Thyroid gland (tissue), 4 donors: Measurements from ENCODE around the gene PTP4A2. TPM values are rescaled to one million over a fixed set of nuclear protein-coding genes. Genes with fewer than 3 reads are reported as not detected.
A peak's percentile ranks its signal among the peaks of the same experiment; 100 is the strongest.

Experiments used
- DNase-seq, 2 donors: peaks; one replicate each; pipeline ENCODE4 v3.0.0-alpha.2; 2019
- H3K27ac ChIP-seq, 3 donors: fragments of 200-600 bp; sonication (generic); 1 replicate in 2 of 3; 2 replicates in 1 of 3; pipeline ENCODE4 v1.5.1; 2016 to 2019; ENCODE audit warnings: mild to moderate bottlenecking in 1 of 3, moderate library complexity in 1 of 3
- H3K27me3 ChIP-seq: fragments of 200-600 bp; sonication (generic); one replicate; pipeline ENCODE4 v1.5.1; 2019
- H3K36me3 ChIP-seq, 2 donors: fragments of 200-600 bp; sonication (generic); one replicate each; pipeline ENCODE4 v1.5.1; 2016 to 2019
- H3K4me1 ChIP-seq, 2 donors: fragments of 200-600 bp; sonication (generic); one replicate each; pipeline ENCODE4 v1.5.1; 2017 to 2019
- H3K4me3 ChIP-seq, 3 donors: fragments of 200-600 bp; sonication (generic); replicated peaks in 1 of 3; 1 replicate in 2 of 3; 2 replicates in 1 of 3; pipeline ENCODE4 v1.5.1; 2016; ENCODE audit warnings: mild to moderate bottlenecking in 1 of 3
- H3K9me3 ChIP-seq: fragments of 200-600 bp; sonication (generic); one replicate; pipeline ENCODE4 v1.5.1; 2017
- POLR2A ChIP-seq, 2 donors: fragments of 450-650 bp; IDR thresholded peaks; one replicate each; pipeline ENCODE4 v1.6.1; 2017; ENCODE audit warnings: antibody characterized with exemption in 2 of 2, mild to moderate bottlenecking in 2 of 2, moderate library complexity in 1 of 2
- WGBS, 2 donors: methylation state at CpG; one replicate each; pipeline ENCODE4 v1.1.5; 2017; 5-methylcytosine and 5-hydroxymethylcytosine counted together
- intact Hi-C: fragments of 100-400 bp; cut with DNase I; formaldehyde crosslinking; loops from one replicate; pipeline ENCODE4 v1.15.1; 2023
- total RNA-seq, 4 donors: library from RNA; depleted of rRNA; stranded (reverse); fragments of >200 nt; gene quantifications; one replicate each; pipeline ENCODE4 v1.2.3, GENCODE V29; 2016
- TF ChIP-seq, protein P1 (sequence below), 6 experiments: fragments of 200-600 bp in 3 of 6; fragments of 450-650 bp in 3 of 6; sonication (generic) in 3 of 6; IDR thresholded peaks; one replicate each; pipeline ENCODE4 v1.5.1; 2016 to 2019; ENCODE audit warnings: antibody characterized with exemption in 6 of 6, mild to moderate bottlenecking in 2 of 6, inconsistent platforms in 1 of 6, moderate library complexity in 1 of 6

PTP4A2 gene
- total RNA-seq, 4 donors from 2014 or later, result 204 to 507 (median 328) TPM

DNA sequence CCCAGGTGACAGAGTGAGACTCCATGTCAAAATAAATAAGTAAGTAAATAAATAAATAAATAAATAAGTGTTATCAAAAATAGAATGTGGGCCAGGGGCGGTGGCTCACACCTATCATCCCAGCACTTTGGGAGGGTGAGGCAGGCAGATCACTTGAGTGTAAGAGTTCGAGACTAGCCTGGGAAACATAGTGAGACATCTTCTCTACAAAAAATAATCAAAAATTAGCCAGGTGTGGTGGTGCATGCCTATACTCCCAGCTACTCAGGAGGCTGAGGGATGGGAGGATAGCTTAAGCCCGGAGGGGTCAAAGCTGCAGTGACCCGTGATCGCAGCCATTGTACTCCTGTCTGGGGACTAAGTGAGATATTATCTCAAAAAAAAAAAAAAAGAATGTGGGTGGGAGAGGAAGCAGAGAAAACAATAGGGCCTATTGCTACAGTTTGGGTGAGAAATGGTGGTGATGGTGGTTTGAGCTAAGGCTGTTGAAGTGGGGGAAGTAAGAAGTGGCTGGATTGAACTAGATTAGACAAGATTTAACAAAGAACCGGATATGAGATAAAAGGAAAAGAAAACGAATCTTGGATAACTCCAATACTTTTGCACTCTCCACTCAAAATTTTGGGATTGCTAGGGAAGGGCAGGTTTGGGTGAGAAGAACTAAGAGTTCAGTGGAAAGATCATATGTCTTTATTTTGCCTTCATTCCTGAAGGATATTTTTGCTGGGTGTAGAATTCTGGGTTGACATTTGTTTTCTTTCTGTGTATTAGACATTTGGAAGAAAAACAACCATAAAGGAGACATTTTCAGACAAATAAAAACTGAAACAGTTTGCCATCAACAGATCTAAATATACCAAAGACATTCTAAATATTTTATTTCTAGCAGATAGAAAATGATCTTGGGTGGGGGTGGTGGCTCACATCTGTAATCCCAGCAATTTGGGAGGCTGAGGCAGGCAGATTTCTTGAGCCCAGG lies 65.2 kb downstream of the PTP4A2 start:
- no peaks in the 10 kb centered on the region for H3K27me3 ChIP-seq
- no peaks in the 10 kb centered on the region for H3K36me3 ChIP-seq
- TF ChIP-seq, protein P1, sequence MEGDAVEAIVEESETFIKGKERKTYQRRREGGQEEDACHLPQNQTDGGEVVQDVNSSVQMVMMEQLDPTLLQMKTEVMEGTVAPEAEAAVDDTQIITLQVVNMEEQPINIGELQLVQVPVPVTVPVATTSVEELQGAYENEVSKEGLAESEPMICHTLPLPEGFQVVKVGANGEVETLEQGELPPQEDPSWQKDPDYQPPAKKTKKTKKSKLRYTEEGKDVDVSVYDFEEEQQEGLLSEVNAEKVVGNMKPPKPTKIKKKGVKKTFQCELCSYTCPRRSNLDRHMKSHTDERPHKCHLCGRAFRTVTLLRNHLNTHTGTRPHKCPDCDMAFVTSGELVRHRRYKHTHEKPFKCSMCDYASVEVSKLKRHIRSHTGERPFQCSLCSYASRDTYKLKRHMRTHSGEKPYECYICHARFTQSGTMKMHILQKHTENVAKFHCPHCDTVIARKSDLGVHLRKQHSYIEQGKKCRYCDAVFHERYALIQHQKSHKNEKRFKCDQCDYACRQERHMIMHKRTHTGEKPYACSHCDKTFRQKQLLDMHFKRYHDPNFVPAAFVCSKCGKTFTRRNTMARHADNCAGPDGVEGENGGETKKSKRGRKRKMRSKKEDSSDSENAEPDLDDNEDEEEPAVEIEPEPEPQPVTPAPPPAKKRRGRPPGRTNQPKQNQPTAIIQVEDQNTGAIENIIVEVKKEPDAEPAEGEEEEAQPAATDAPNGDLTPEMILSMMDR (IDR thresholded peaks at IDR 0.05), result no peak
- WGBS, 2 donors, result 82% methylated on average over 7 of the region's 7 CpGs
- intact Hi-C loops, result no loop called here
- H3K4me3 ChIP-seq, result no peak overlapping the region
- no peak for DNase-seq
- peaks cover 4% of the 10 kb centered on the region in 2 donors for H3K4me1 ChIP-seq
- H3K27ac ChIP-seq, result no peak overlapping the region
- H3K9me3 ChIP-seq, result no peaks in the 10 kb centered on the region

DNA sequence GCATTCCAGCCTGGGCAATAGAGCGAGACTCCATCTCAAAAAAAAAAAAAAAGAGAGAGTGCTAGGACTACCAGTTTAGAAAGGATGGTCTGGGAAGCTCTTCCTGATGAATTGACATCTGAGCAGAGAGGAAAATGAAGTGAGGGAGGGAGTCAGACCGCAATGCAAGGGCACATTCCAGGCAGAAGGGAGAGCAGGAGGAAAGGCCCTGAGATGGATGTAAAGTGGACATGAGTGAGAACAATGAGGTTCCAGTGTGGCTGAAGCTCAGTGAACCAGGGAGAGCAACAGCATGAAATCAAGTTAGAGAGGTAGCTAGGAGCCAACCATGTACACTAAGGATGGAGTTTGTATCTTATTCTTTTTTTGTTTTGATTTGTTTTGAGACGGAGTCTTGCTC lies 66.5 kb downstream of the PTP4A2 start:
- intact Hi-C loops, result no loop called here
- 59 to 67% methylated on average over 3 of the region's 3 CpGs for WGBS, 2 donors

DNA sequence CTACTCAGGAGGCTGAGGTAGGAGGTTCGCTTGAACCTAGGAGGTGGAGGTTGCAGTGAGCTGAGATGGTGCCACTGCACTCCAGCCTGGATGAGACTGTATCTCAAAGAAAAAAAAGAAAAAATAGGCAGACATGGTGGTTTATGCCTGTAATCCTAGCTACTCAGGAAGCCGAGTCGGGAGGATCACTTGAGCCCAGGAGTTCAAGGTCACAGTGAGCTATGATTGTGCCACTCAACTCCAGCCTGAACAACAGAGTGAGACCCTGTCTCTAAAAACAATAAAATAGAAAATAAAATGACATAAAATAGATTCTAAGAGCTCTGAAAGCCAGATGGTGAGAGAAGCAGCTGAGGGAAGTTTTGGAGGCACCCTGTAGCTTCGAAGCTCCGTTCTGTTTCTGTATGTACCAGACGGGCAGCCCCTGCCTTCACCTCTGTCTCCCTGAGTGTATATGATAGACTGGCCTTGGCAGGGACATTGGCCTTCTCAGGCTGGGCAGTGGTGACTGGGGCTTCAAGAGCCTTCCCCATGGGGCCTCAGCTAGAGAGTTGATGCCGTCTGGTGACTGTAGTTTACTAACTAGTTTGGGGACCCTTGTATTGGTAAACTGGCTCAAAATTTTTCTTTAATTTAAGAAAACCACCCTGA lies 68.0 kb downstream of the PTP4A2 start:
- Histone ChIP-seq H3K27ac (no peak overlapping the region), H3K27me3 (no peaks in the 10 kb centered on the region), H3K36me3 (no peaks in the 10 kb centered on the region), H3K9me3 (no peaks in the 10 kb centered on the region), H3K4me3 (no peak overlapping the region), H3K4me1 (peaks cover 4% of the 10 kb centered on the region in 2 donors)
- intact Hi-C loops, result no loop called here
- TF ChIP-seq POLR2A (IDR thresholded peaks at IDR 0.05), result no peak
- TF ChIP-seq, protein P1 (IDR thresholded peaks at IDR 0.05), result no peak
- WGBS, 2 donors, result 87 to 93% methylated on average over 6 to 7 of the region's 7 CpGs
- no peak for DNase-seq

More for the DNA sequence above, 66.5 kb downstream of the PTP4A2 start:
- Histone ChIP-seq H3K27me3 (no peaks in the 10 kb centered on the region), H3K4me1 (peaks cover 4% of the 10 kb centered on the region in 2 donors), H3K4me3 (no peak overlapping the region), H3K9me3 (no peaks in the 10 kb centered on the region), H3K27ac (peak overlapping the region in 1 of 3 donors; percentile 10), H3K36me3 (no peaks in the 10 kb centered on the region)
- DNase-seq, result peak; percentile 46 to 49
- TF ChIP-seq, protein P1 (IDR thresholded peaks at IDR 0.05), result no peak
- TF ChIP-seq POLR2A (IDR thresholded peaks at IDR 0.05), result no peak

DNA sequence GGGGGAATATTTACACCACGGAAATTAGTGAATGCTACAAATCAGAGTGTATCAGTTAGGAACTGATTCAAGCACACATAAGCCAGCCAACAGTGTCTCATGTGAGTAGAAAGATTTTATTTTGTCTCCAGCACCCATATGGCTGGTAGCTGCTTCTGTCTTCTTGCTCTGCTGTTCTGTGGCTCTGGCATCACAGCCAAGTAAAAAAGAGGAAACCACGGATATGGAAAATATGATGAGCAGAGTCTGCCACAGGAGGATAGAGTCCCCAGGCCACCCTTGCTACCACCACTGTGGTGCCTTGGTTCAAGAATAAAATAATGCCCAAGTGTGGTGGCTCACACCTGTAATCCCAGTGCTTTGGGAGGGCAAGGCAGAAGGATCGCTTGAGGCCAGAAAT lies 68.7 kb downstream of the PTP4A2 start:
- WGBS, 2 donors, result 80 to 89% methylated on average over 3 of the region's 3 CpGs
- intact Hi-C loops, result no loop called here
- TF ChIP-seq POLR2A (IDR thresholded peaks at IDR 0.05), result no peak
- TF ChIP-seq, protein P1 (IDR thresholded peaks at IDR 0.05), result no peak

DNA sequence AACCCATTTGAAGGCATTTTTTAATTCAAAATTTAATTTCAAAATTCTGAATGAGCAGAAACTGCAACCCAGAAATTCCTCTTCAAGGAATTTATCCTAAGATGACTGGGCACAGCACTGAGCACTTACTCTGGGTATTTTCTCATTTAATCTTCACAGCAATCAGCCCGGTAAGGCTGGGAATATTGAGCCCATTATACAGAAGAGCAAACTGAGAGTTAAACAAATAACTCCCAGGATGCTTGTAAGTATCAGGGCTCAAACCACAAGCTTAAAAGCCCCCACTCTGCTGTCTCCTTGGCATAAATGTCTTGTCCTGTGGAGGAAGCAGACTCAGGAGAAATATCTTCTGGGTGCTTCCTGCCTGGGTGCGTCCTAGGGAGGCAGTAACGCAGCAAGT lies 69.3 kb downstream of the PTP4A2 start:
- H3K36me3 ChIP-seq, result no peaks in the 10 kb centered on the region
- intact Hi-C loops, result no loop called here
- no peak for TF ChIP-seq POLR2A (IDR thresholded peaks at IDR 0.05)
- TF ChIP-seq, protein P1 (IDR thresholded peaks at IDR 0.05), result no peak
- H3K4me3 ChIP-seq, result no peak overlapping the region
- no peaks in the 10 kb centered on the region for H3K9me3 ChIP-seq
- H3K27me3 ChIP-seq, result no peaks in the 10 kb centered on the region
- H3K4me1 ChIP-seq, result peaks cover 0 to 4% of the 10 kb centered on the region in 2 donors
- 83 to 88% methylated on average over 3 of the region's 3 CpGs for WGBS, 2 donors
- H3K27ac ChIP-seq, result no peak overlapping the region
- no peak for DNase-seq

More for the DNA sequence above, 68.7 kb downstream of the PTP4A2 start:
- no peak for DNase-seq
- Histone ChIP-seq H3K27ac (no peak overlapping the region), H3K36me3 (no peaks in the 10 kb centered on the region), H3K4me3 (no peak overlapping the region), H3K4me1 (peaks cover 4% of the 10 kb centered on the region in 2 donors), H3K27me3 (no peaks in the 10 kb centered on the region), H3K9me3 (no peaks in the 10 kb centered on the region)
